Measurements from ENCODE around the gene ACSM2A. TPM values are rescaled to one million over a fixed set of nuclear protein-coding genes. Genes with fewer than 3 reads are reported as not detected.
"Not testable (repeated sequence)": the region's sequence is repeated elsewhere in the genome, so short reads cannot be mapped to it uniquely, and the experiment has no call there.

The ACSM2A gene
- total RNA-seq, 1 experiment from 2014 or later, result not detected

DNA sequence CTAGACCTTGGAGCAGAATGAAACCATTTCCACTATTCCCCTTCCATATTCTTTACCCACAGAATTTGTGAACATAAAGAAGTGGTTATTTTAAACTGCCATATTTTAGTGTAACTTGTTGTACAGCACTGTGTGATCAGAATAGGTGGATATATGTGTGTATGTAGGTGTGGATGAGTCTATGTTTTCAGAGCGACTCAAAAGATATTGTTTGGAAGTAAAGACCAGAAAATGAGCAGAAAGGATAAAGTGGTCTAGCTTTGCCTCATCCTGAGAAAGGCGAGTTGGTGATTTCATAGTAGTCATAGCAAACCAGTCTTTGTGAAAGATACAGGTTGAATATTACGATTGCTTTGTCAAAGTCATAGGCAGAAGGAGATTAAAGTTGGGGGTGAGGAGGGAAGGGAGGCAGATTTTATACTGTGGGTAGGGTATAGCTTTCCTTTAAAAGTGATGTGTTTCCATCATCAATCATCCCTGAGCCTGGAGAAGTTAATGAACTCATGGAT, 81.0 kb downstream of the ACSM2A start:
- H3K4me2 ChIP-seq (ENCODE audit: low read length); RAD21 ChIA-PET (ENCODE audit: low non-redundant PET in 1 of 2, low total read pairs in 2 of 2, uncharacterized antibody in 2 of 2, unreplicated experiment in 2 of 2); CTCF ChIA-PET; intact Hi-C loops (cut with micrococcal nuclease); H4K20me1 ChIP-seq (ENCODE audit: insufficient read depth); H3K27ac ChIP-seq (ENCODE audit: low read depth, low read length); H3K4me1 ChIP-seq (ENCODE audit: control insufficient read depth in 1 of 2, insufficient read depth in 2 of 2, low read length in 2 of 2); H3K9me2 ChIP-seq (ENCODE audit: insufficient read depth); H3K79me2 ChIP-seq (ENCODE audit: insufficient read depth, low read length); H3K4me3 ChIP-seq (replicated peaks in 1 of 2; ENCODE audit: low read depth in 1 of 2, low read length in 2 of 2); H3K36me3 ChIP-seq (ENCODE audit: control insufficient read depth in 1 of 2, insufficient read depth in 2 of 2, low read length in 2 of 2); H3K27me3 ChIP-seq (ENCODE audit: insufficient read depth, low read length); BruUV-seq (replicated peaks); H3K9ac ChIP-seq (ENCODE audit: low read length); POLR2A ChIA-PET; DNase-seq (ENCODE audit: low read depth, low spot score); H3K9me3 ChIP-seq (ENCODE audit: control insufficient read depth in 1 of 2, insufficient read depth in 1 of 2, low read depth in 1 of 2, low read length in 2 of 2); ATAC-seq; H2AFZ ChIP-seq (ENCODE audit: low read depth, low read length, poor library complexity, severe bottlenecking): not testable (repeated sequence)

DNA sequence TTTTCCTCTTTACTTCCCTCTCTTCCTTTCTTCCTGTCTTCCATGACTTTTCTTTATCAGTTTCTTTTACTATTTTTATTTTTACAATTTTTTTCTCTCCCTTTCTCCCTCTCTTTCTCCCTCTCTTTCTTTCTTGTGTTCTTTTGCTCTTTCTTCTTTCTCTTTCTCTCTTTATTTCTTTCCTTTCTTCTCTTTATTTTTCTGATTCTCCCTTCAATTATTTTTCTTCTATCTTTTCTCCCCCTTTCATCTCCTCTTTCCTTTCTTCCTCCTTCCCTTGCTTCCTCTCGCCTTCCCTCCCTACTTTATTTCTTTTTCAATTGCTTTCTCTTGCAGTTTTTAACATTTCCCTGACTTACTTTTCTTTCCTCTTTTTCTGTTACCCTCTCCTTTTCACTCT, 85.3 kb downstream of the ACSM2A start:
- not testable (repeated sequence) for BruUV-seq (replicated peaks); H4K20me1 ChIP-seq (ENCODE audit: insufficient read depth)

More for the DNA sequence above, 85.3 kb downstream of the ACSM2A start:
- H3K27me3 ChIP-seq (ENCODE audit: insufficient read depth, low read length); ATAC-seq; H3K9me3 ChIP-seq (ENCODE audit: control insufficient read depth in 1 of 2, insufficient read depth in 1 of 2, low read depth in 1 of 2, low read length in 2 of 2); RAD21 ChIA-PET (ENCODE audit: low non-redundant PET in 1 of 2, low total read pairs in 2 of 2, uncharacterized antibody in 2 of 2, unreplicated experiment in 2 of 2); H3K4me2 ChIP-seq (ENCODE audit: low read length); POLR2A ChIA-PET; H3K4me1 ChIP-seq (ENCODE audit: control insufficient read depth in 1 of 2, insufficient read depth in 2 of 2, low read length in 2 of 2); H3K36me3 ChIP-seq (ENCODE audit: control insufficient read depth in 1 of 2, insufficient read depth in 2 of 2, low read length in 2 of 2); H3K79me2 ChIP-seq (ENCODE audit: insufficient read depth, low read length); H3K9ac ChIP-seq (ENCODE audit: low read length); H3K4me3 ChIP-seq (replicated peaks in 1 of 2; ENCODE audit: low read depth in 1 of 2, low read length in 2 of 2); H2AFZ ChIP-seq (ENCODE audit: low read depth, low read length, poor library complexity, severe bottlenecking); intact Hi-C loops (cut with micrococcal nuclease); DNase-seq (ENCODE audit: low read depth, low spot score); H3K27ac ChIP-seq (ENCODE audit: low read depth, low read length); H3K9me2 ChIP-seq (ENCODE audit: insufficient read depth); CTCF ChIA-PET: not testable (repeated sequence)

Other genes with a start within 250 kb of the ACSM2A start
- 8.7 TPM for gene GP2, start 124.0 kb upstream of the ACSM2A start, total RNA-seq (2021; ENCODE audit: unreplicated experiment)
- gene UMOD, start 98.8 kb upstream of the ACSM2A start, total RNA-seq (2021; ENCODE audit: unreplicated experiment), result not detected
- not detected for gene PDILT, start 46.8 kb upstream of the ACSM2A start, total RNA-seq (2021; ENCODE audit: unreplicated experiment)
- not detected for gene ACSM5, start 42.0 kb upstream of the ACSM2A start, total RNA-seq (2021; ENCODE audit: unreplicated experiment)
- not detected for gene ACSM2B, start 124.8 kb downstream of the ACSM2A start, total RNA-seq (2021; ENCODE audit: unreplicated experiment)
- gene ACSM1, start 246.2 kb downstream of the ACSM2A start, total RNA-seq (2021; ENCODE audit: unreplicated experiment), result not detected

Measured in HCT116 (cell line).